ENCODE measurements around the gene RALGDS. TPM values are rescaled to one million over a fixed set of nuclear protein-coding genes. Genes with fewer than 3 reads are reported as not detected.

RALGDS gene
- total and polyA plus RNA-seq, 2 of the 13 experiments (the other 11 are each of a cell fraction or from before 2014, with no cell fraction given) = 12.9 to 25.5 TPM

DNA sequence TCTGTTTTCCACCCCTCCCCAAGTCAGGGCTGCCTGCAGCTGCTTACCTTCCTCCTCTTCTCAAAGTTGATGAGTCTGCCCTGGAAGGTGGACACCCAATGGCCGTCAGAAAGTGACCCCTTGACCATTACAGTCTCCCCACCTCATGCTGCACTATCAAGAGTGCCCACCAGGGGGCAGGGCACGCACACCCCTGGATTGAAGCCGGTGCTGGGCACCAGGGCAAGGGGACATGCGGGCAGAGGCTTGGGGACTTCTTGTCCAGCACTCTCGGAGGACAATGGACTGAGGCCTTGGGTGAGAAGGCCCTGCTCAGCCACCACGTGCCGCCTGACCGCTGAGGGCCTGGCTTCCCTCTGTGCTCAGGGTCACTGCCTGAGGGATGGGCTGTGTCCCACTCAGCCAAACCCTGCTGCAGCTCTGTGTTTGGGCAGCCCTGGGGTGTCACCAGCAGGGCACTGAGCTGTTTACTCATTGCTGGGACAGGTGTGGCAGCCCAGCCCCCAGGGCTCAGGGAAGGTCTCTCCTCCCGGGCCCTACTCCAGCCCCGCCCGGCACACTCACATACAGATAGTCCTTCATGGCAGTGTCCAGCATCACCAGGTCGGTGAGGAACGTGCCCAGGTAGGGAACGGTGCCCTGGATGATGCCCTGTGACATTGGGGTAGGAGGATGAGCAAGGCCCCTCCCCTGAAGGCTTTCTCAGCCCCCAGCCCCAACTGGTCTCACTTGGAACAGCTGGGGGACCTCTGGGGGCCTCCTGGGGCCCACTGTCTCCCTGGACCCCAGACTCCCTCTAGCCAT lies 17.7 kb downstream of the RALGDS start (continued):
- TF ChIP-seq, protein P1, sequence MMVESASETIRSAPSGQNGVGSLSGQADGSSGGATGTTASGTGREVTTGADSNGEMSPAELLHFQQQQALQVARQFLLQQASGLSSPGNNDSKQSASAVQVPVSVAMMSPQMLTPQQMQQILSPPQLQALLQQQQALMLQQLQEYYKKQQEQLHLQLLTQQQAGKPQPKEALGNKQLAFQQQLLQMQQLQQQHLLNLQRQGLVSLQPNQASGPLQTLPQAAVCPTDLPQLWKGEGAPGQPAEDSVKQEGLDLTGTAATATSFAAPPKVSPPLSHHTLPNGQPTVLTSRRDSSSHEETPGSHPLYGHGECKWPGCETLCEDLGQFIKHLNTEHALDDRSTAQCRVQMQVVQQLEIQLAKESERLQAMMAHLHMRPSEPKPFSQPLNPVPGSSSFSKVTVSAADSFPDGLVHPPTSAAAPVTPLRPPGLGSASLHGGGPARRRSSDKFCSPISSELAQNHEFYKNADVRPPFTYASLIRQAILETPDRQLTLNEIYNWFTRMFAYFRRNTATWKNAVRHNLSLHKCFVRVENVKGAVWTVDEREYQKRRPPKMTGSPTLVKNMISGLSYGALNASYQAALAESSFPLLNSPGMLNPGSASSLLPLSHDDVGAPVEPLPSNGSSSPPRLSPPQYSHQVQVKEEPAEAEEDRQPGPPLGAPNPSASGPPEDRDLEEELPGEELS (CRISPR knock-in tag; IDR thresholded peaks at IDR 0.05) = no peak
- TF ChIP-seq SMARCC2 (IDR thresholded peaks at IDR 0.05) (no peak), NCOA2 (CRISPR knock-in tag; IDR thresholded peaks at IDR 0.05) (no peak), ZBTB34 (CRISPR knock-in tag; IDR thresholded peaks at IDR 0.05) (no peak), KDM6A (CRISPR knock-in tag; IDR thresholded peaks at IDR 0.05; ENCODE audit: low read depth) (no peak), NR2F6 (IDR thresholded peaks at IDR 0.05) (no peak), NR2F6 (CRISPR knock-in tag; IDR thresholded peaks at IDR 0.05) (peak; percentile 31; the same call in 1 of the 2 replicates), TMF1 (CRISPR knock-in tag; IDR thresholded peaks at IDR 0.05; ENCODE audit: low read depth) (no peak), ZNF230 (CRISPR knock-in tag; IDR thresholded peaks at IDR 0.05) (no peak), FOXJ3 (CRISPR knock-in tag; IDR thresholded peaks at IDR 0.05; ENCODE audit: borderline replicate concordance) (no peak), ZMYM2 (CRISPR knock-in tag; IDR thresholded peaks at IDR 0.05) (no peak), POGZ (CRISPR knock-in tag; IDR thresholded peaks at IDR 0.05) (no peak), MTA1 (CRISPR knock-in tag; IDR thresholded peaks at IDR 0.05; ENCODE audit: borderline replicate concordance) (peak; percentile 30; the same call in 1 of the 2 replicates), TEAD3 (CRISPR knock-in tag; optimal IDR thresholded peaks at IDR 0.05; ENCODE audit: borderline replicate concordance) (peak; percentile 29), GFI1 (CRISPR knock-in tag; IDR thresholded peaks at IDR 0.05; ENCODE audit: borderline replicate concordance) (no peak), HNRNPL (IDR thresholded peaks at IDR 0.05; ENCODE audit: low read depth, low read length) (peak; percentile 89), ZC3H4 (CRISPR knock-in tag; IDR thresholded peaks at IDR 0.05; ENCODE audit: borderline replicate concordance) (no peak), ZNF253 (CRISPR knock-in tag; IDR thresholded peaks at IDR 0.05; ENCODE audit: borderline replicate concordance) (0 out of 2 replicates have a peak, but pooled peaks have one; percentile 55)
- TF ChIP-seq, protein P2, sequence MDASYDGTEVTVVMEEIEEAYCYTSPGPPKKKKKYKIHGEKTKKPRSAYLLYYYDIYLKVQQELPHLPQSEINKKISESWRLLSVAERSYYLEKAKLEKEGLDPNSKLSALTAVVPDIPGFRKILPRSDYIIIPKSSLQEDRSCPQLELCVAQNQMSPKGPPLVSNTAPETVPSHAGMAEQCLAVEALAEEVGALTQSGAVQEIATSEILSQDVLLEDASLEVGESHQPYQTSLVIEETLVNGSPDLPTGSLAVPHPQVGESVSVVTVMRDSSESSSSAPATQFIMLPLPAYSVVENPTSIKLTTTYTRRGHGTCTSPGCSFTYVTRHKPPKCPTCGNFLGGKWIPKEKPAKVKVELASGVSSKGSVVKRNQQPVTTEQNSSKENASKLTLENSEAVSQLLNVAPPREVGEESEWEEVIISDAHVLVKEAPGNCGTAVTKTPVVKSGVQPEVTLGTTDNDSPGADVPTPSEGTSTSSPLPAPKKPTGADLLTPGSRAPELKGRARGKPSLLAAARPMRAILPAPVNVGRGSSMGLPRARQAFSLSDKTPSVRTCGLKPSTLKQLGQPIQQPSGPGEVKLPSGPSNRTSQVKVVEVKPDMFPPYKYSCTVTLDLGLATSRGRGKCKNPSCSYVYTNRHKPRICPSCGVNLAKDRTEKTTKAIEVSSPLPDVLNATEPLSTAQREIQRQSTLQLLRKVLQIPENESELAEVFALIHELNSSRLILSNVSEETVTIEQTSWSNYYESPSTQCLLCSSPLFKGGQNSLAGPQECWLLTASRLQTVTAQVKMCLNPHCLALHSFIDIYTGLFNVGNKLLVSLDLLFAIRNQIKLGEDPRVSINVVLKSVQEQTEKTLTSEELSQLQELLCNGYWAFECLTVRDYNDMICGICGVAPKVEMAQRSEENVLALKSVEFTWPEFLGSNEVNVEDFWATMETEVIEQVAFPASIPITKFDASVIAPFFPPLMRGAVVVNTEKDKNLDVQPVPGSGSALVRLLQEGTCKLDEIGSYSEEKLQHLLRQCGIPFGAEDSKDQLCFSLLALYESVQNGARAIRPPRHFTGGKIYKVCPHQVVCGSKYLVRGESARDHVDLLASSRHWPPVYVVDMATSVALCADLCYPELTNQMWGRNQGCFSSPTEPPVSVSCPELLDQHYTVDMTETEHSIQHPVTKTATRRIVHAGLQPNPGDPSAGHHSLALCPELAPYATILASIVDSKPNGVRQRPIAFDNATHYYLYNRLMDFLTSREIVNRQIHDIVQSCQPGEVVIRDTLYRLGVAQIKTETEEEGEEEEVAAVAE (CRISPR knock-in tag; IDR thresholded peaks at IDR 0.05; ENCODE audit: borderline replicate concordance) = no peak
- TF ChIP-seq, protein P3, sequence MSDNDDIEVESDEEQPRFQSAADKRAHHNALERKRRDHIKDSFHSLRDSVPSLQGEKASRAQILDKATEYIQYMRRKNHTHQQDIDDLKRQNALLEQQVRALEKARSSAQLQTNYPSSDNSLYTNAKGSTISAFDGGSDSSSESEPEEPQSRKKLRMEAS (IDR thresholded peaks at IDR 0.05) = peak; percentile 49; the same call in 1 of the 2 replicates
